Gastroesophageal sphincter (tissue), 3 donors: ENCODE data around the gene RIOK3.

Source experiments
- CTCF ChIP-seq, 4 experiments: fragments of 200-600 bp in 2 of 4; fragments of 450-650 bp in 2 of 4; sonication (generic) in 1 of 4; IDR thresholded peaks; one replicate each; pipeline ENCODE4 v1.5.1; 2017 to 2019; ENCODE audit warnings: antibody characterized with exemption in 4 of 4, mild to moderate bottlenecking in 2 of 4, moderate library complexity in 2 of 4
- POLR2A ChIP-seq, 2 donors: fragments of 450-650 bp; IDR thresholded peaks; one replicate each; pipeline ENCODE4 v1.6.1; 2017; ENCODE audit warnings: antibody characterized with exemption in 2 of 2, mild to moderate bottlenecking in 2 of 2, moderate library complexity in 1 of 2
- POLR2AphosphoS5 ChIP-seq: sonication (generic); formaldehyde crosslinking; IDR thresholded peaks from one replicate; pipeline ENCODE4 v1.6.1; 2017; ENCODE audit warnings: antibody characterized with exemption

- TF ChIP-seq CTCF (IDR thresholded peaks at IDR 0.05) (no peak), POLR2A (IDR thresholded peaks at IDR 0.05) (no peak), POLR2AphosphoS5 (no peak)
These were observed 46.2 kb downstream of the RIOK3 start for GRCh38 chr18:23499291-23499781.
